ENCODE results near the gene PIK3R5.

The PIK3R5 gene

GRCh38 chr17:8829036-8829941 lies 136.2 kb downstream of the PIK3R5 start:
- TF ChIP-seq REST (IDR thresholded peaks at IDR 0.05; ENCODE audit: low read depth) (no peak), MAX (IDR thresholded peaks at IDR 0.05) (no peak), YY1 (IDR thresholded peaks at IDR 0.05; ENCODE audit: low read depth) (no peak), FOXM1 (IDR thresholded peaks at IDR 0.05; ENCODE audit: borderline replicate concordance, low read depth) (no peak), CREB1 (IDR thresholded peaks at IDR 0.05; ENCODE audit: low read depth) (no peak), CEBPB (IDR thresholded peaks at IDR 0.05) (no peak), USF1 (IDR thresholded peaks at IDR 0.05) (no peak), NFIC (IDR thresholded peaks at IDR 0.05) (no peak), ZBTB7A (IDR thresholded peaks at IDR 0.05; ENCODE audit: low read depth) (no peak), TCF12 (IDR thresholded peaks at IDR 0.05; ENCODE audit: low read depth) (no peak), RAD21 (IDR thresholded peaks at IDR 0.05; ENCODE audit: low read depth) (no peak), TEAD4 (IDR thresholded peaks at IDR 0.05) (no peak)

Data from Ishikawa (cell line).